GM18951 (cell line): Measurements from ENCODE around the gene POU6F1.

Source experiments
- POLR2A ChIP-seq: IDR thresholded peaks from 4 replicates; pipeline ENCODE4 v1.6.1; 2011; ENCODE audit warnings: mild to moderate bottlenecking; ENCODE audit not compliant: insufficient read length, insufficient read depth; ENCODE audit errors: extremely low read depth
- in situ Hi-C: fragments of 300-500 bp; cut with MboI; formaldehyde crosslinking; loops from one replicate; pipeline ENCODE4 v1.12.0; 2022; ENCODE audit warnings: low sequenced_read_pairs, mixed read lengths, inconsistent platforms; ENCODE audit not compliant: unreplicated experiment

POU6F1 gene

DNA sequence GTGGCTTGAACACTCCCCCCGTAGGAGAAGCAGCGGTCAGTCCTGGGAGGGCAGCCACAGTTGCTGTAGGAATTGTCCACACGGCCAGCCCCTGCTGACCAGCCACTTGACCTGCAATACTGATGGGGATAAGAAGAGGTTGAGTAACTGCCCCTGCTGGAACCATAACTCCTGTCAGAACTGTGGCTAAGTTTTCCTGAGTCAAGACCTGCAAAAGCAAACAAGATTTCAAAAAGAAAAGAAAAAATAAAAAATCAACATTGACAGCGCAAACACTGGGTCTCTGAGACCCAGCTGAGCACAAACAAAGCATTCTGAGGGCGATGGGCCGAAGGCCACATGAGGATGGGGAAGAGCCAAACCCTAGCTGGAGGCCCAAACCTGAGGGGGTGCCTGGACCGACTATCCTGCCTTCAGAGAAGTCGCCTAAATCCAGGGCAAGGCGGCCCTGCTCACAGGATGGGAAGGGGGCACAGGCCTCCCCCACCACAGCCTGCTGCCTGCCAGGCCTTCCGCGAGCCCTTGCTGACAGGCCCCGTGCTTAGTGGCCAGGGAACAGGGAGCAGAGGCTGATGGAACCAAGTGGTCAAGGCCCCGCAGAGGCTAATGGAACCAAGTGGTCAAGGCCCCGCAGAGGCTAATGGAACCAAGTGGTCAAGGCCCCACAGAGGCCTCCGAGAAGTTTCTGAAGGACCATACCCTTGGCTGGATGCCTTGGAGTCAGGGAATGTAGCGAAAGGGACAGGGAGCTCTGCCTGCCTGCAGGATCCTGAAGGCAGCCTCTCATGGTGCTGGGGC, 19.1 kb downstream of the POU6F1 start:
- TF ChIP-seq POLR2A = no peak
- in situ Hi-C loops = no loop called here

DNA sequence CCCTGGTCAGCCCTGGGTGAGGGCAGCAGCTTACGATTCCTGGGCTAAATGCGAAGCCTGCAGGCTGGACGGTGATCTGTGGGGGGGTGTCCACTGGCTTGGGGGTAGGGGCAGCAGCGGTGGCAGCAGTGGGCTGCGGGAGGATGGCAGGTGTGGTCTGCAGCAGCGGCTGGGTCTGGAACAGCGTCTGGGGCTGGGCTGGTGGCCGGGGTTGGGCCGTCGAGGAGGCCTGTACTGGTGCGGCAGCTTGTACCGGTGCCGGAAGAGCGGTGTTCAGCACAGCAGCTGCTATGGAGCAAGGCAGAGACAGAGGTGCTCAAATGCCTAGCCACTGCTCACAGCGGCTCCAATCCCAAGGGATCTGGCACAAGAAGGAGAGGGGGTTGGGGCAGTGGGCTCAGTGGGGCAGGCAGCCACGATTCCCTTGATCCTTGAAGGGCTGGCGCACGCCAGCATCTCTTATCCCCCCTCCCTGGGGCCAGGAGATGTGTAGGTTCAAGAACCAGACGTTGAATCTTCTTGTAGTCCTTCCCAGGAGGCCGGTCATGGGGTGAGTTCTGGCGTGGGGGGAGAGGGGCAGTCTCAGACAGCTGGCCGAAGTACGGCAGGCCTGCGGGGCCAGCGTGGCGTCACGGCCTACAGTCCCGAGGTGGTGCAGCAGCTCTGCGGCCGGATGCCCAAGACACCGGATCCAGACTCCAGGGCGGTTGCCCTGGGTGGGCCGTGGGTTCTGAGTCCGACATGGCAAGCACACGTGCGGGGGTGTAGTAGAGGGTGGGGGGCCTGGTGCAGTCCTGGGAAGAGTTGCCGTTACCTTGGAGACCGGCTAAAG, 19.9 kb downstream of the POU6F1 start:
- in situ Hi-C loops = no loop called here

DNA sequence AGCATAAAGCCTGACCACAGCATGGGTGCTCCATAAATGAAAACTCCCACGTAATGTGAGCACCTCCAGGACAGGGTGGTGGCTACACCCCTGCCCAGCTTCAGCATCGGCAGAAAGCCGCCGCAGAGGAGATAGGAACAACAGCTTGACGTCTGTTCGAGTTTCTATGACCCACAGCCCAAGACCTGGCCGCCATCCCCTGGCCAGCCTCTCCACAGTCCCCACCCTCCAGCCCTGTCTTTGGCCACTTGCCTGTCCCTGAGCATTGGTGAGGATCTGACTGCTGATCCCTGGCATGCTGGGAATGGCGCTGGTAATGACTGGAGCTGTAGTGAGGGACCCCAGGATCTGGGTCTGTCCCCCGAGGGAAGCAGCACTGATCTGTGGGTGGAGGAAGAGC, 21.3 kb downstream of the POU6F1 start:
- in situ Hi-C loops = no loop called here
- no peak for TF ChIP-seq POLR2A

More for the DNA sequence above, 19.9 kb downstream of the POU6F1 start:
- no peak for TF ChIP-seq POLR2A

DNA sequence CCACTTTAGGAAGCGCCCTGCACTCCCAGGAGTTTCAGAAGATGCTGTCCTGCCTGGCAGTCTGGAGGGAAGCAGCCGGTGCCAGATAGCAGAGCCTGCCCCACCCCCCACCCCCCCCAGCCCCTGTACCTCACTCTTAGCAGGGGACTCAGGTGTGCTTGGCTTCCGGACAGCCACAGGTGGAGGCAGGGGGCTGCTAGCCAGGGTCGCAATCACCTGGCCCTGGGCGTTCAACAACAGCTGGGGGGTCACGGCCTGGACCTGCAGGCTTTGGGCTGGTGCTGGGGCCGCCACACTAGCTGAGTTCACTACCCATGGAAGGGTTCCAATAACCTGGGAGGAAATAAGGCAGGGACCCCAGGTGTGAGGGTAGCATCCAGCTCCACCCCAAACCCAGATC, 22.0 kb downstream of the POU6F1 start:
- in situ Hi-C loops = no loop called here
- TF ChIP-seq POLR2A = no peak

DNA sequence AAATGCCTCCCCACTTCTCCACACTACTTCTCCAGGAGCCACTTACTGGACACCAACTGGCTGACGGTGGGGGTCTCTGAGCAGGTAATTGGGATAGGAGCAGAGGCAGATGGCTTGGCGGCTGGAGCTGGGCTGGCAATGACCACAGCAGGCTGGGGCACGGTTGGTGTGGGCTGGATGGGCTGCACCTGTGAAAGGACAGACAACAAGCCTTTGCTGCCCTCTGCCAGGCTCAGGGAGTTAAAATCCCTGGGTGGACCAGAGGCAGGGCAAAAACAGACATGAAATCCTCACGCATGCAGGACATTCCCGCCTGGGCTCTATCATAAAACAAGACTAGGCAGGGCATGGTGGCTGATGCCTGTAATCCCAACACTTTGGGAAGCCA, 25.6 kb downstream of the POU6F1 start:
- in situ Hi-C loops = no loop called here
- TF ChIP-seq POLR2A = no peak

DNA sequence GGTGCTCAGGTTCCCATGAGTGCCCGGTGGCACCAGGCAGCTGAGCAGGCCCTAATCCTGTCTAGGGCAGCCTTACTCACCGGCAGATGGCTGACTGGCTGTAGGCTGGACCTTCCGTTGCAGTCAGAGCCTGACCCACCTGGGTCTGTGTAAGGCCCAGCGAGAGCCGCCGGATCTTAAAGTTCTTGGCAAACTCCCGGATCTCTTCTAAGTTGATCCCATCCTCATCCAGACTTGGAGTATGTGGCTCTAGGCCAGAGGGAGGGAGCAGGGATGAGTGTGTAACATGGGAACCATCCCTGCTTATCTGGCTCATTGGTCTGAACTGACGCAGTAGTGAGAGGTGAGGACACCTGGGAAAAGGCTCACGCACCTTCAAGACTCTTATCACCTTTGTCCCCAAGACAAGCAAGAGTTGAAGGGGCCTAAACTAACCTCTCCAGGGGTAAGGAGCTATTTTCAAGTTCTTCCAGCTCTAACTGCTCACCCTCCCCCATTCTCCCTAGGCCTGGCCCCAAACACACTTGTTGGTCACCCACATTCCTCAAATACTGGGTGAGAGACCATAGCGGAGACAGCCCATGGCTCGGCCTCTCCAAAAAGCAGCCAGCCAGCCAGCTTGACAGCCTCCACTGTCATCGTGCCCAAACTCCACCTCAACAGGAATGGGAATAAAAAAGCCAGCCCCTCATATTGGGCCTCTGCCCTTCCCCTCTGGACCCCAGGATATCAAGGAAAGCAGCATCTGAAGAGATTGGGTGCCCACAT, 26.2 kb downstream of the POU6F1 start:
- TF ChIP-seq POLR2A = no peak
- in situ Hi-C loops = no loop called here

DNA sequence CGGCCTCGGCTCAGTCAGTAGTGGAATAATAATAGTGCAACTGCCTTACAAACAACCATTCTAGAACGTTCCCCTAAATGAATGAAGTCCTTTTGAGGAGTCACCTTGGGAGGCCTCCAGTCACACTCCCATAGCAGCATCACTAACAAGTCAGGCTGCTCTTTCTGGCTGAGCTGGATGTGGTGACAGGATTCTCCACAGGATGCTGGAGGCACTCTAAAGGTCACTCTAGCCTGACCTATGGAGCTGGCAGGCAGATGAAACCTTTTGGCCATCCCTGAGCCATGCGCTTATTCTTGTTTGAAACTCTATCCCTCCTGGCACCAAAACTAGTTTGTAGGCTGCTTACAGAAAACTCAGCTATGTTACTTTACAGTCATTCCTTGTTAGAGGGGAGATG, 27.0 kb downstream of the POU6F1 start:
- in situ Hi-C loops = no loop called here

DNA sequence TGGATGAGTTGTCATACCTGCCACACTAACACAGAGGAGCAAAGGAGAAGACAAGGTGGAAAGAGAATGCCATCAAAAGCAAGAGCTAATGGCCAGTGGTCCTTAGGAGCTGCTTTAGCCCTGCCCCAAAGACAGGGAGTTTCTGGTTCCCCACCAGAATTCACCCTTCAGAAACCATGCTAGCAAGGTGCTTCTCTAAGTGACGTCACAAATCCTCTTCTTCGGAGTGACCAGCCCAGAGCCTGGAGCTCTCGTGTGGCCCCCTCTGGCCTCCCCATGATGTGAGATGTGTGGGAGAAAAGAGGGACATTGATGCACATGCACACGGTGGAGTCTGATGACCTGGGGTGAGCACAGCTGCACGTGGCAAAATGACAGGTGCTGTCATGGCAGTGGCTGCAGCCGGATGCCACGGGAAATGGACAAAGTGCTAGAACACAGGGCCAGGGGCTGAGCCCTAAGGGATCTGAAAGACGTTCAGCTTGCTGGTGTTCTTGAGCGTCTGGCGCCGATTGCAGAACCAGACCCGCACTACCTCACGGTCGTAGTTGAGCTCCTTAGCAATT, 28.0 kb downstream of the POU6F1 start:
- no peak for TF ChIP-seq POLR2A
- in situ Hi-C loops = no loop called here

More for the DNA sequence above, 27.0 kb downstream of the POU6F1 start:
- TF ChIP-seq POLR2A = no peak

DNA sequence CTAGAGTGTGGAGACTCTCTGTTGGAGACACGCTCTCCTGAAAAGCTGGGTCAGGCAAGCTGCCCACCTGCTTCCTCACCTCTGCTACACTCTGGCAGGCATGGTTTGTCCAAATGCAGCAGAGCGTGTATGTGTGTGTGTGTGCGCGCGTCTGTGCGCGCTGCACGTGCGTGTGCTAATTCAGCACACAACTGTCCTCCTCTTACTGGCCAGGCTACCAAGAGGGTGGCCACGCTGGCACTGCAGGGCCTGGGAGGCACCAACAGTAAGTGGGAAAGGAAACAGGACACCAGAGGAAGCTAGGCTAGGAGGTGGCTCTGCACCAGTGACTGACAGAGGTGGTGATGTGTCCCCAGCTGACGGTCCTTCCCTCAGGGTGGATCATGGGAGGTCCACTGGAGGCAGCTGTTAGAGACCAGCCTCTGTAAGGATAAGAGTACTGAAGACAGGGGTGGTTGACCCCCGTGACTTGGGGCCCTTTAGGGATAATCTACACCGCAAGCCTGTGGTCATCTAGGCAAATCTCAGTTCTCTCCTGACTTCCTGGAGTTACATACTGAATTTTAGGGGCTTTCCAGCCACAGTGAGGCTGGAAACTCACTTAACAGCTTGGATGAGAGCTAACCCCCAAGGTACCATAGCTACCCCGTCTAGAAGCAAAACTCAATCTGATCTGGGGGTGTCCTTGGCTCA, 29.4 kb downstream of the POU6F1 start:
- peak; percentile 27 for TF ChIP-seq POLR2A
- in situ Hi-C loops = no loop called here

DNA sequence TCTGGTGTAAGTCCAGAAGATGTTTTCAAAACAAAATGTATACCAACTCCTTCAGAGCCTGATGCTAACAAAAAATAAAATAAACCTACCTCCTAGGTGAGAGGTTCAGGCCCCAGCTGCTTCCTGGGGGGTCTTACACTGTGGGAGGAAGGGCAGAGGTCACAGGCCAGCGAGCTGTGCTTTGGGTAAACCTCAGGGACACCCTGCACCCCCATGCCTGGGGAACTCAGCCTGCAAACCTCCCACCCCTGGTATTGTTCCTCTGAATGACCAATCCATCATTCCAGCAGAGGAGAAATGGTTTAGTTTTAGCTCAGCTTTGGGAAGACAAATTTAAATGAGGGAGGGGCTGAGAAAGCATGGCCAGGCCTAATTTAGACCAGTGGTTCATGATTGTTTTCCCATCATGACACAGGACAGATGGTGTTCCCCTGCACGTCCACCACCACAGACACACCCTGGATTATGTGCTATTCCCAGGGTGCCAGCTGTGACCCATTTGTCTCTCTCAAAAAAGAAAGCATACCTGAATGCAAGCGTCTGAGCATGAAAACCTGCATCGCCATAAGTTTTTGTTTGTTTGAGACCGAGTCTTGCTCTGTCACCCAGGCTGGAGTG, 30.4 kb downstream of the POU6F1 start:
- no peak for TF ChIP-seq POLR2A
- in situ Hi-C loops = no loop called here

DNA sequence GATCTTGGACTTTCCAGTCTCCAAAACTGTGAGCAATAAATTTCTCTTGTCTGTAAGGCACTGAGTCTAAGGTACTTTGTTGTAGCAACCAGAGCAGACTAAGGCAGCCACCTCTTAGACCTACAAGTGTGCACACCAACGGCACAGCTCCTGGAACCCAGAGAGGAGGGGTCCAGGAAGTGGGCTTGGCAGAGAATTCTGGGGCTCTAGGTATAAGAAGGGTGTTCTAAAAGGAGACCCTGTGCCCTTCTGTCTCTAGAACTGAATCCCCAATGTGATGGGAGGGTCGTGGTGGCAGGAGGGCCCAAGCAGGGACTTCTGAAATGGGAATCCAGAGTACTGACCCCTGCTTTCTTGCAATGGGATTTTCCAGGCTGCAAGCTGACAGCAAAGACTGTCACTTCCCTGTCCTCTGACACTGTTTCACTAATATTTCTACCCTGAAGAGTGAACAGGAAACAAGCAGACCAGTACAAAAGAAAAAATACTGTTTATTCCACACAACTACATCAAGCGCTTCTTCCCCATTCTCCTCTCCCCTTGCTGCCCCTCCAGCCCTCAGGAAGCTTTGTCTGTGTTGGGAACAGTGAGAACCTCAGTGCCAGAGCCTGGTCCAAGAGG, 31.3 kb downstream of the POU6F1 start:
- in situ Hi-C loops = no loop called here
- no peak for TF ChIP-seq POLR2A
